ENCODE results near the gene TREM1.

Gene TREM1

DNA sequence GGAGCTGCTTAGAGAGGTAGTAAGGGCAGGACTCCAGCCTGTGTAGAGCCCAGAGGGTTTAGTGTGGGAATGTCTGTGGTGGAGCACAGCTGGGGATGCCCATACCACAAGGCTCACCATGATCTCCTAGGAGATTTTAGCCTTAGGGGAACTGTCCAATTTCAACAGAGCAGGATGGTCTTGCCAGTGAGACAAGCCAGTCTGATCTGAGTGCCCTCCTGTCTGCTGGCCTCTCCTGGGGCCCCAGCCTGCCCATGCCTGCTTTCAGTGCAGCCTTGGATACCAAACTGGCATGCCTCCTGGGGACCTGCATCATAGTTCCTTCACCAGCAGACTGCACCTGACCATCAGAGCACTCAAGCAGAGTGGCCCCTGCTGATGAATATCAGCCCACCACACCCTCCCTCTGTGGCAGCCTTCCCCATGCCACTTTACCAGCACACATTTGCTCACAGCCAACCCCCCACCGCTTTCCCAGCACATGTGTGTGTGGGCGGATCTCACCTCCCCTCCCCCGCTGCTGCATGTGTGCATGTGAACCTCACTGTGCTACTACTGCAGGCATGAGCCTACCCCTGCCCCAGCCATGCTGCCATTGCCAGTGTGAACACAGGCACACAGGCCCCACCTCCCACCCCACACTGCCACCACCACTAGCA, 7.9 kb upstream of the TREM1 start:
- Histone ChIP-seq H3K9me2 (ENCODE audit: low read depth, low read length) (no peaks in the 10 kb centered on the region), H2AFZ (ENCODE audit: low read length) (no peak overlapping the region), H3K36me3 (ENCODE audit: insufficient read depth, low read length) (no peaks in the 10 kb centered on the region), H3K4me3 (ENCODE audit: low read depth, low read length, poor library complexity, severe bottlenecking) (no peak overlapping the region), H3K9ac (ENCODE audit: low read length) (no peak overlapping the region), H4K20me1 (ENCODE audit: insufficient read depth, low read length) (no peaks in the 10 kb centered on the region), H3K27ac (ENCODE audit: low read depth, low read length, poor library complexity, severe bottlenecking) (no peak overlapping the region), H3K79me2 (ENCODE audit: insufficient read depth, low read length) (no peaks in the 10 kb centered on the region), H3K4me2 (ENCODE audit: low read length) (no peak overlapping the region), H3K9me3 (ENCODE audit: low read length) (no peaks in the 10 kb centered on the region), H3K27me3 (ENCODE audit: insufficient read depth, low read length) (0 out of 2 replicates have a peak, but pooled peaks cover 5% of the 10 kb centered on the region), H3K4me1 (ENCODE audit: insufficient read depth, low read length, severe bottlenecking) (no peaks in the 10 kb centered on the region), H3F3A (ENCODE audit: insufficient read depth, low read length) (no peaks in the 10 kb centered on the region)
- TF ChIP-seq EZH2 (IDR thresholded peaks at IDR 0.05; ENCODE audit: borderline replicate concordance, low read length) (no peak), CTCF (IDR thresholded peaks at IDR 0.05; ENCODE audit: low read length) (no peak)

GRCh38 chr6:41291717-41292116, 5.2 kb upstream of the TREM1 start:
- Histone ChIP-seq H3K4me1 (ENCODE audit: insufficient read depth, low read length, severe bottlenecking) (no peaks in the 10 kb centered on the region), H3K27me3 (ENCODE audit: insufficient read depth, low read length) (0 out of 2 replicates have a peak, but pooled peaks cover 8% of the 10 kb centered on the region)

GRCh38 chr6:41289815-41290214, 3.3 kb upstream of the TREM1 start:
- Histone ChIP-seq H3K36me3 (ENCODE audit: insufficient read depth, low read length) (no peaks in the 10 kb centered on the region), H3K9me2 (ENCODE audit: low read depth, low read length) (no peaks in the 10 kb centered on the region), H3K9ac (ENCODE audit: low read length) (no peak overlapping the region), H3K4me3 (ENCODE audit: low read depth, low read length, poor library complexity, severe bottlenecking) (no peak overlapping the region), H3F3A (ENCODE audit: insufficient read depth, low read length) (no peaks in the 10 kb centered on the region), H2AFZ (ENCODE audit: low read length) (no peak overlapping the region), H4K20me1 (ENCODE audit: insufficient read depth, low read length) (no peaks in the 10 kb centered on the region), H3K4me2 (ENCODE audit: low read length) (no peak overlapping the region), H3K27ac (ENCODE audit: low read depth, low read length, poor library complexity, severe bottlenecking) (no peak overlapping the region), H3K27me3 (ENCODE audit: insufficient read depth, low read length) (0 out of 2 replicates have a peak, but pooled peaks cover 8% of the 10 kb centered on the region), H3K79me2 (ENCODE audit: insufficient read depth, low read length) (no peaks in the 10 kb centered on the region), H3K4me1 (ENCODE audit: insufficient read depth, low read length, severe bottlenecking) (no peaks in the 10 kb centered on the region), H3K9me3 (ENCODE audit: low read length) (no peaks in the 10 kb centered on the region)
- TF ChIP-seq EZH2 (IDR thresholded peaks at IDR 0.05; ENCODE audit: borderline replicate concordance, low read length): no peak
- TF ChIP-seq CTCF (IDR thresholded peaks at IDR 0.05; ENCODE audit: low read length): no peak

More at GRCh38 chr6:41291717-41292116, 5.2 kb upstream of the TREM1 start:
- Histone ChIP-seq H3K27ac (ENCODE audit: low read depth, low read length, poor library complexity, severe bottlenecking) (no peak overlapping the region), H3F3A (ENCODE audit: insufficient read depth, low read length) (no peaks in the 10 kb centered on the region), H3K9ac (ENCODE audit: low read length) (no peak overlapping the region), H2AFZ (ENCODE audit: low read length) (no peak overlapping the region), H3K9me2 (ENCODE audit: low read depth, low read length) (no peaks in the 10 kb centered on the region), H4K20me1 (ENCODE audit: insufficient read depth, low read length) (no peaks in the 10 kb centered on the region), H3K4me3 (ENCODE audit: low read depth, low read length, poor library complexity, severe bottlenecking) (no peak overlapping the region), H3K4me2 (ENCODE audit: low read length) (no peak overlapping the region), H3K36me3 (ENCODE audit: insufficient read depth, low read length) (no peaks in the 10 kb centered on the region), H3K9me3 (ENCODE audit: low read length) (no peaks in the 10 kb centered on the region), H3K79me2 (ENCODE audit: insufficient read depth, low read length) (no peaks in the 10 kb centered on the region)
- no peak for TF ChIP-seq EZH2 (IDR thresholded peaks at IDR 0.05; ENCODE audit: borderline replicate concordance, low read length)
- TF ChIP-seq CTCF (IDR thresholded peaks at IDR 0.05; ENCODE audit: low read length): no peak

Data from OCI-LY1 (cell line).